Measurements from ENCODE around the gene TRIM36.

Gene TRIM36, protein sequence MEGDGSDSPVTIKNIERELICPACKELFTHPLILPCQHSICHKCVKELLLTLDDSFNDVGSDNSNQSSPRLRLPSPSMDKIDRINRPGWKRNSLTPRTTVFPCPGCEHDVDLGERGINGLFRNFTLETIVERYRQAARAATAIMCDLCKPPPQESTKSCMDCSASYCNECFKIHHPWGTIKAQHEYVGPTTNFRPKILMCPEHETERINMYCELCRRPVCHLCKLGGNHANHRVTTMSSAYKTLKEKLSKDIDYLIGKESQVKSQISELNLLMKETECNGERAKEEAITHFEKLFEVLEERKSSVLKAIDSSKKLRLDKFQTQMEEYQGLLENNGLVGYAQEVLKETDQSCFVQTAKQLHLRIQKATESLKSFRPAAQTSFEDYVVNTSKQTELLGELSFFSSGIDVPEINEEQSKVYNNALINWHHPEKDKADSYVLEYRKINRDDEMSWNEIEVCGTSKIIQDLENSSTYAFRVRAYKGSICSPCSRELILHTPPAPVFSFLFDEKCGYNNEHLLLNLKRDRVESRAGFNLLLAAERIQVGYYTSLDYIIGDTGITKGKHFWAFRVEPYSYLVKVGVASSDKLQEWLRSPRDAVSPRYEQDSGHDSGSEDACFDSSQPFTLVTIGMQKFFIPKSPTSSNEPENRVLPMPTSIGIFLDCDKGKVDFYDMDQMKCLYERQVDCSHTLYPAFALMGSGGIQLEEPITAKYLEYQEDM

DNA sequence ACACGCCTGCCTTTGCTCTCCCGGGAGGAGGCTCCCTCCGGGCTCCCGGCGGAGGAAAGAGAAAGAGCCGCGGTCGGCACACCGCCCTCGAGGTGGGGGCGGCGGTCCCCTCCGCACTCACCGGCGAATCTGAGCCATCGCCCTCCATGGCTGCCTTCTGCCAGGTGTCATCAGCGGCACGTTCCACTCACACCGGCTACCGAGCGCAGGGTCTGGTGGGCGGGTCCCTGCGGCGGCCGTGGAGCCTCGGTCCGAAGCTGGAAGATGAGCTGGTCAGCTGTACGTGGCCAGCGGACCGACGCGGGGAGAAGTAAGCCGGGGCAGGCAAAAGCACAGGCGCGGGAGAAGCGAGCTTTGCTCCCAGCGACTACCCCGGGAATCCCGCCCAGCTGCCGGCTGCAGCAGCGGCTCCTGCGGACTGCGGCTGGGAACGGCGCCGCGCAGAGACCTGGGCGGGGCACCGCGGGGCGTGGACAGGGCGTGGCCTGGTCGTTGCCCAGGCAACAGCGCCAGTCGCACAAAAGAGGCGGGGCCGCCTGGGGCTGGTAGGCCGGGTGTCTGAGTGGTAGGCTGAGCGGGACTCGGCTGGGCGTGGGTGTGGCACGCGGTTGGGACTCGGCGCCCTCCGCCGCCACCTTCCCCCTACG is at the start of gene TRIM36:
TRIM36 (minus strand) TSS at position 422 of the 647 bp plus-strand sequence; CDS start at position 148, 274 bp downstream.
- peak; percentile 90 for DNase-seq

DNA sequence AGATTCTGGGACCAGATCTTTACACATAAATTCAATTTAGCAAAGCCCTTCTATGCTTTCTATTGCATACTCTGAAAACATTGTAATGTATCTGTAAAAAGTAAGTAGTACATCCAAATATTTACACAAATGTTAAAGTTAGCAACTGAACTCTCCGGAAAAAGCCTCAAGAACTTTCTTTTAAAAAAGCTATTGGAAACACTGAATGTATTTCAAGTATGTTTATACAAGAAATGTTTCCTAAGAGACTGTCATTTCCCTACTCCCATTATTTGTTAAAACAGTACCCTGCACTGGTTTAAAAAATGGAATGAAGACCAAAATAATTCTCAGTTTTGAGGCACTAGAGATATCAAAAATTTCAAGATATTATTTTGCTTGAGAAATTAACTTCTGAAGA is 44.8 kb upstream of the TRIM36 start:
- no peak for DNase-seq

DNA sequence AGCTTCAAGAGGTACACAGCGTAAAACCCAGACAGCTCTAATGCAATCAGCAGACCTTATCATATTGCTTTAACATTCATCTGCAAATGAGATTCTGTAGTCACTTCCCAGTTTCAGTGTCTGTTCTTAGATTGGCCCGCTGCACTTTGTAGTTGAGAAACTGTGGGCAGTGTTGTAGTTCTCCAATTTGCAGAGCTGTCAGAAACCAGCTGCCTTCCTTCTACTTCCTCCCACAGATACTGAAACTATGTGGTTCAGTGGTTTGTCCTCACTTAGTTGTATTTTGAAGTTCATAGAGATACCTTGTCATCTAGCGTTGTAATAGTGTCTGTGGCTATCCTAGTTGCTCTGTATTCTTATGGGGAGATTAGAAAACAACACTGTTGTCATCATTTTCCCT is 39.6 kb upstream of the TRIM36 start:
- DNase-seq = peak; percentile 51

DNA sequence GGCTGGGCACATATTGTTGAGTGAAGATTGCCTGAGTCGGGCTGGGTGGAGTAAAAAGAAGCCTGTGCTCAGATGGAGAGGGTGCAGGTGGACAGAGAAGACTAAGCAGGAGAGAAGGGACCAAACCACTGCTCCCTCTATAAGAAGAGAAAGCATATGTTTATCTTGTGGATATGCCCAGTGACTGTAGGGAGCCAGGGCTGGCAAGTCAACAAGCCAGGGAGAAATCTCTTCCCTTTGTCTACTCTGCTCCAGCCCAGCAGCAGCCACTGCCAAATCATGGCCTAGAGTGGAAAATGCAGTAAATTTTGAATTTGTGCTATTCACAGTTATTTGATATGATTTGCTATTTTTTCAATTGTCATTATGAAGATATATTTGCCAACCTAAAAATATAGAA is 33.2 kb upstream of the TRIM36 start:
- no peak for DNase-seq

DNA sequence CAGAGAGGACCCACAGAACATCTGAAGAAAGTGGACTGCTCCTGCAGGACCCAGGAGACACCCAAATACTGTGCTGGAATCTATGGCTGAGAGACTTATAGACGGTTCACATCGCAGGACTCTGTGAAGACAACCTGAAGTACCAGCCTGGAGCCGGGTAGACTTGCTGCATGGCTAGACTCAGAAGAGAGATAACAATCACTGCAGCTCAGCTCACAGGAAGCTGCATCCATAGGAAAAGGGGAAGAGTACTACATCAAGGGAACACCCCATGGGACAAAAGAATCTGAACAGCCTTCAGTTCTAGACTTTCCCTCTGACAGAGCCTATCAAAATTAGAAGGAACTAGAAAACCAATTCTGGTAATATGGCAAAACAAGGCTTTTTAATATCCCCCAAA is 26.5 kb upstream of the TRIM36 start:
- no peak for DNase-seq

DNA sequence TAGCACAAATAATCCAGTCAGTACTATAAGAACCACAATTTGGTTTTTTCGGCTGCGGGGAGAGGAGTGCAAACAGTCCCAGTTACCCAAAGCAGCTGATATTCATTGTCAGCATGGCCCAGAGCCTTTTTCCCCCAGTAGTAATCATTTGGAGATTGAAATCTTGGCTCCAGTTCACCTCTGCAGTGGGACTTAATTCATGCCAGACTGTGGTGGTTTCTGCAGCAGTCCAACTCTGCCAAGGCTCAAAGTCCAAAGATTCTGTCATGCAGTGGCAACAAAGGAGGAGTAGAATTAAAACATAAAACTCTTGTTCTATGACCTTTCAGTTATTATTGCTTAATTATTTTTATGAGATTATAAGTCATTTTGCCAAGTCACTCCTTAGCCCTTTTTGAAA is 25.0 kb upstream of the TRIM36 start:
- DNase-seq = no peak

DNA sequence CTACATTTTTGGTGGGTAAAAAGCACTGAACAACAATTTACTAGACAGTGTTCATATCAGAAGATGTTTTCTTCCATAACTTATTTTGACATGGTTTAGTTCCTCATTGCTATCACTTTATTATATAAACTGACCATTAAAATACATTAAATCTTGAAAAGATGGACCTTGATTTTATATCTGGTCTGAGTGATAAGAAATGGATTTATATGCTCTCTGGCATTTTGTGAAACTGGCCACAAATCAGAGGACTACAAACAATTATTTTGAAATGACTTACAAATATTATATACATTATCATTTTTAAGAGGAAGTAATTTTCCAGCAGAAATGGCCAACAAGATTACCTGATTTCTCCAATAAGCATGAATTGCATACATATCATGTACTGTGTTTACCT is 23.6 kb upstream of the TRIM36 start:
- no peak for DNase-seq

DNA sequence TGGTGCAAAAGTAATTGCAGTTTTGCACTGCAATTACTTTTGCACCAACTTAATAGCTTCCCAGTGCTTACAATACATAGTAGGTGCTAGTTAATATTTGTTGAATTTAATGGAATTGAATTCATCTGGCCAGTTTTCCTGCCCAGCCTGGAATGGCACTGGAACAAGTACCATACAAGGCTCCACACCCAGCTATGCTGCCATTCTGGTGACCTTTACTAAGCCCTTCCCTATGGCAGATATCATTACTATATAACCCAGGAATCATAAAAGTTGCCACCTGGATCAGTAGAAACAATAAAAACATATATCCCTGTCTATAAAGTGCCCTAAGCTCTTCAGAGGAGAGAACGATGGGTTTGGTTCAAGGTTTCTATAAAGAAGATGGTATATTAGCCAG is 22.4 kb upstream of the TRIM36 start:
- DNase-seq = no peak

DNA sequence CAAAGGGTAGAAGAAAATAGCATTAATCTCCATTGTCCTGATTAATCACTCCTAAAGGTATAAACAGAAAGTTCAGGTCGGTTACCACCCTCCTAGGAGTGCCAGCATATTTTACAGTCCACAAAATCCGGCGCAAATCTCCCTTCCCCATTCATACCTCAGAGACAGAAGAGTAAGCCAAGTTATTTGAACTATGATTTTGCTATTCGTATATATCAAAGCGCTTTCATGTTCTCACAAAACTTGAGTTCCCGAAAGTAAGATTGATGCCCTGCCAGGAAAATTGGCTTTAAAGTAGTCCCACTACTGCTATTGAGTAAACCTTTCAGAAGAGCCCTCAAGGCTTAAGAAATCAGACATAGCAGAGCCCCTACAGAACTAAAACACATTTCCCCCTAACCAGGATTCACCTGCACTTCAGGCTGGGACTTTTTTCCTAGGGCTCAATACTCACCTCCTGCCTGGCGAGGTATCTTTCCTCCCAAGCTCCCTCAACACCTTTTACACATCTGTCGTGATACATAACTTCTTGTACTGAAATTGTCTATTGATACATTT is 21.8 kb upstream of the TRIM36 start:
- DNase-seq = no peak

DNA sequence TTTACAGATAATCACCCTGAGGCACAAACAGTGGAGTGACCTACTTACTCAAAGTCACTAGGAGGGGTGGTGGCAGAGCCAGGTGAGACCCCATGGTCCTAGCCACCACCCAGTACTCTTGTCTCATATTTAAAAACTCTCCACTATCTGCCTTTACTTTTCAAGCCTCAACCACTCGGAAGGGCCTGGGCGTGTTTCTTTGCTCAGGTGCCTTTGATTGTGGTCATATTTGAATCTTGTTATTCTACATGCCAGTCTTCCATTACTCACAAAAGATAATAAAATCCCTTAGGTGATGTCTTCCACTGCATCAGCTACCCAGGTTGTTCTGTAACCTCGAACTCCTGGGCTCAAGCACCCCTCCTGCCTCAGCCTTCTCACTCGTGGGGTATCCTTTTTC is 20.7 kb upstream of the TRIM36 start:
- no peak for DNase-seq

DNA sequence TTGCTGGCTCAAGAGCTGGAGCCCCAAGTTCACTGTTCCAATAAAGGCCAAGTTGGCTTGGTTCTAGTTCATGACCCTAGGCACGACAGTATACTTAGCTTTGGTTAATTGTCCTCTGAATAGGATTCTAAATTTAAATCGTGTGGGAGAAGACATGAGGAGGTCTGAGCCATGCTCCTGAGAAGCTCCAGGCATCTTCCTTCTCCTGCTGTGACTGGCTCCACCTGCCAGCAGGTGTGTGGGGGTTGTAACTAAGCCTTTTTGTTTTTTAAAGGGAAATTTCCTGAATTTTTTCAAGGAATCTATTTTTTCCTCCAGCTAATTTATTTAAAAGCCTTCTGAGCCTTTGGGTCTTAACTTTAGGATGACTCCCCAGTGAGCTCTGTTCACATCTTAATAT is 20.2 kb upstream of the TRIM36 start:
- no peak for DNase-seq

DNA sequence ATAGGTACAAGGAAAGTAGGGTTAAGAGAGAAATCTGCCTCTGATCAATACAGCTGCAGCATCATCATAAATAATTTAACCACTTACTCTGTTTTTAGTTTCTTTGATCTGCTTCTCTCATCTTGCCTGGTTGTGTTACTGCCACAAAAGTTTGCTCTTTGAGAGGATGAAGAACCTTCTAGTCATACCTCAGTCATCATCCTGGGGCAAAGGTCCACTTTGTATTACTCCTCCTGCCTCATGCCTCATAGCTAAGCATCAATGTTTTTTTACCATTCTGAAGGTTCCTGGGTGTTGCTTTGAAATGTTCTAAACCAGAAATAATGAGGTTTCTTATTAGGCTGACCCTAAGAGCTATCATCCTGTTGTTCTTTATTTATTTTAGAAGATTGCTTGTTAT is 17.1 kb upstream of the TRIM36 start:
- DNase-seq = no peak

DNA sequence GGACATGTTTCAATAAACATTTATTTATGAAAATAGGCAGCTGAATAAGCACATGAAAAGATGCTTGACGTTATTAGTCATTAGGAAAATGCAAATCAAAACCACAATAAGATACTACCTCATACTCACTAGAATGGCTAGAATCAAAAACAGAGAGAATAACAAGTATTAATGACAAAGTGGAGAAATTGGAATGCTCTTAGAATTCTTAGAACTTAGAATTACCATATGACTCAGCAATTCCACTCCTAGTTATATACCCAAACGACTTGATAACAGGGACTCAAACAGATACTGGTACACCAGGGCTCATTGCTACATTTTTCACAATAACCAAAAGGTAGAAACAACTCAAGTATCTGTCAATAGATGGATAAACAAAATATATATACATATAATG is 15.1 kb upstream of the TRIM36 start:
- no peak for DNase-seq

DNA sequence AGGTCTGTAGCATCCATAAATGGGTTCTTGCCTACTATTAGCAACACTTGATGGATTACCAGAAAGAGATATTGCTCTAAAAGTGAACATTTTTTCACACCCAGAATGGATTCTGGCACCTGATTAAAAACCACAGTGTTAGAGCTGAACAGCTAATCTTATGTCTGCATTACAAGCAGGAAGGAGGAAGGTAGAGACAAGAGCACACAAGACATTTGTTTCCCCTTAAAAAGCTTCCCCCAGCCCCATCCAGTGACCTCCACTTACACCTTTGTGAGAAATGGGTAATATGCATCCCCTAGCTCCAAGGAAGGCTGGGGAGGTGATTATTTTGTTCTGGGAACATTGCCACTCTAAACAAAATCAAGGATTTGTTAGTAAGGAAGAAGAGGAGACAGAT is 12.0 kb upstream of the TRIM36 start:
- DNase-seq = no peak

DNA sequence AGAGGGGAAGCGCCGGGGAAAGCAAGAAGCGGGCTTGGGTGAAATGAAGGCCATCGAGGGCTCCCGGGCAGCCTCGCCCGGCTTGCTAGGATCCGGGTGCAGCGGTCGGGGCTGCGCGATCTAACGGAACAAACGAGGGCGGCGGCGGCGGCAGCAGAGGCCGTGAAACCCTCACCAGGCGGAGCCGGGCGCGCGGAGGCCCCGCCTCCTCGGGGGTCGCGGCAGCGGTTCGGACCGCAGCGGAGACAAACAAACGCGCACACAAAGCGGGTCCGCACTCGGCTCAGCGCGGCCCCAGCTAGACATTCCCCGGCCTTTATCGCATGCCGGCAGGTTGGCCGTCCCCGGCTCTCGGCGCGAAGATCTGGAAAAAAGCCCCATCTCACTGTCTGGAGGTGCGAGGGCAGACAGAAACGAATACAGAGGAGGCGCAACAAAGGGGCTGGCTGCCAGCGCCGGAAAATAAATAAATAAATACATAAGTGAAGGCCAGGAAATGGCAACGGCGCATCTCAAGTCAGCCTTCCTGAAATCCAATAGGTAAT is 10.5 kb upstream of the TRIM36 start:
- peak; percentile 19 for DNase-seq

DNA sequence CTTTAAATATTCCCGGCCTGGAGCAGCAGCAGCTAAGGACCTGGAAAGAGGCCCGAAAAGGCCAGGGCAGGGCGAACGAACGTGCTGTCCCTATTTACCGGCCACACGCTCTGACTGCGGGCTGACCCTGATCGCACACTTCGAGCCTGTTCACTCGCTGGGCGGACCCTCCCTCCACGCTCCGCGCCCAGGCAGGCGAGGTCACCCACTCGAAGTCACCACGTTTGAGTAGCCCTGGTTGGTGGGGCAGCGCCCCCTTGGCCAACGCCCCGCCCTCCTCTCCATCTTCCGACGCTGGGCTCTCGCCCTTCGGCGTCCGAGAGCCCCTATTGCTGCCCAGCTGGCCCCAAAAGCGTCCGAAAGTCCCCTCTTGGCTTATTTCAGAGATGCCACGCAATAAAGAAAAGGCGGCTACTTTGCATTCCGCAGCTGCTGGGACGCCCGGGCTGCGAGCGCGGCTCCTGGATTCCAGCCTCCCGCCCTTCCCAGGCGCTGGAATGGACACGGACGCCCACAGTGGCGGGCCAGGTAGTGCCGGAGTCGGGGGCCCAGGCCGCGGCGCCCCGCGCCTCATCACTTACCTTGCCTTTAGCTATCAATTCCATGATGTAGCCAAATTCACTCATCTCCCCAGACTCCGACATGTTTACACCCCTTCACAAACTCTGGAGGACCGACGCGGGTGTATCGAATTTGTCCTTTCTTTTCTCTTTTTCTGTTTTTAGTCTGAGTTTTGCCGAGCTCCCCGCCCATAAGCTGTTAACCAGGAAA is 9.9 kb upstream of the TRIM36 start:
- no peak for DNase-seq

DNA sequence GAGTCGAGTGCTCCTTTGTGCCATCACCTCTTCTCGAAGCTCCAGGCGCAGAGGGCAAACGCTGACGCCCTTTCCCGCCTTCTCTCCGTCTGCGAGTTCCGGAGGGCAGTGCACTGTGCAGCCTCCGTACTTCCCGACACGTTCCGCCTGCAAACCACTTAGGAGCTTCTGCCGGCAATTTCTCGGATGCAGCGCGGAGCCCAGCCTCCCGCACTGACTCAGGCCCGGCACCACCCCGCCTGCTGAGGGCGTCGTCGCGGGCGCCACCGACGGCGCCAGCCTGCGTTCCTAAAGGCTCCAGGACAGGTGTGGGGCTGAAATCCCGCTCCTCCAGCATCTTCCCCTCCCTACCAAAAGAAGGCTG is 9.3 kb upstream of the TRIM36 start:
- DNase-seq = peak; percentile 1

DNA sequence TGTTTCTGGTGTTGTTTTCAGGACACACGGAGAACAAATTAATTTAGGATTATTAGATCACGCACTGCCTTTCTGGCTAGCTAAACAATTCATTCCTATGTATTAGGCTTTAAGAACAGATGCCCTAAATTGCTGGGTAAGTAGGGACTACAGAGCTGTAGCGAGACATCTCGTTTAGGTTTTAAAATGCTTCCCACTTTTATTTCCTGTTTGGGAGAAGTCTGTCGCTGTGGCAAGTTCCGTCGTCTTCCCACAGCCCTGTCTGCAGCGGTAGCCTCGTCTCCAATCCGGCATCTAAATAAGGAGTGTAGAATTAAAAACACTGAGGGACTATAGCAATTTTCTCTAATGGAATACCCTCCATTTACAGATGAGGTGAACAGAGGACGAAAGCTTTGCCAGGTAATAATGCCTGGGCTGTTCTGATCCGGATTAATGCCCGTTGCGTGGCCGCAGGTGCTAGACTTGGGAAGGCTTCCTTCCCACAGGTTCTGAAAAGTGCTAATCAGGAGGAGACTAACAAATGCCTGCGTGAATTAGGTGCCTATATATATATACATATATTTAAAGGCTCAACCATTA is 1.3 kb upstream of the TRIM36 start:
- peak; percentile 0 for DNase-seq

DNA sequence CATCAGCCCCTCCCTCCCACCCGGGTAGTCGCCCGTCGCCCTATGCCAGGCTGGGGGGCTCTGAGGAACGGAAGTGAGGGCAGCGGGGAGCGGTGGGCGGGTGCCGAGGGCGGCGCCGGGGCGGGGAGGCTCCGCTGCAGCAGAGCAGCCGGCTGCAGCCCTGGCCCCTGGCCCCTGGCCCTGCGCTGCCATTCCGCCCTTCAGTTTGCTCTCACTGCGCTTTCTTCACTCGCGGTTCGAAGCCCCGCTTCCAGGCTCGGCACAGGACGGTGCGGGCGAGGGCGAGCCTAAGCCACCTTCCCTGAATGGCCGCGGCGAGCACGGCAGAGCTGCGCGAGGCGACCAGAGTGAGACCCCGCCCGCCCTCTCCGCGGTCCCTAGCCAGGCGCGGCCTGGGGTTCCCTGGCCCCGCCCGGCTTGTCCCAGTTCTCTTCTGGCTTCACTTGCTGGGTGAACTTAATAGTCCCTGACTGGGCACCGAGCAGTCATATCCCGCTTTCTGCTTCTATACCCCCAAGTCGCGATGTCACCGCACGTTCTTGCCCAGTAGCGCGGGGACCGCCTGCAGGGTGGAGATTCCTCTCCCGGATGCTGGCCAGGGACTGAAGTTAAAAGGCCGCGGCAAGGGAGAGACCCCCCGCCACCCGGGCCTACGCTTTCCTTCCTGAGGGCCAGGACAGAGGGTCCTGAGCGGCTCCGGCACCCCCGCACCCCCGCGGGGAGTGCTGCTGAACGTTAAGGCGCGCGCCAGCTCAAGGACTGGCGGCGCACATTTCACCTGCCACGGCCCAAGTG is 623 bp upstream of the TRIM36 start:
- DNase-seq = no peak

DNA sequence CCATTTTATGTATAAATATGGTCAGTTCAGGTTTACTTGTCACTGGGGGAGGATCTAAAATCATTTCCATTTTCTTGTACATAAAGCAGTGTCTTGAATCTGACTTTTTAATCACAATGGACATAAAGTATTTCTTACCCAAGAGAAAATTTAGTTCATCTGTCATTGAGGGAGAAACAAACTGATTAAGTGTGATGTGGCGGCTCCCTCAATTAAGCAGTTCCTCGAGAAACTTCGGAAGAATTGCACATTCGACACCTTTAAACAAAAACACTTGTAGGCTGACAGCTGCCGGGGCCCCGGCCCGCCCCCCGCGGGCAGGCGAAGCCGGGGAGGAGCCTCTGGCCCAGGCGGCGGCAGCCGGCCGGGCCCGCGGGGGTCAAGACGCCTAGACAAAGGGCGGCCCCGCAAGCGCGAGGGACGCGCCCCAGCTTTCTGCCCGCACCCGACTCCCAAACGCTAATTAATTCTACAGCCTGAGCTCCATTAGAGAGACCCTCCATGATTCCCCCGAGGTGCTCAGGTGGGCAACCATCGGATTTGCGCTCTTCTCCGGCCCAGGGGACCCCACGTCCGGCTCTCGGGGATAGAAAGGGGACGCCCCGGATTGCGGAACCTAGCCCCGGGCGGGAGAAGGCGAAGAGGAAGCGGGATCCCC is 750 bp downstream of the TRIM36 start:
- DNase-seq = no peak

All from CD4-positive, alpha-beta T cell treated with Interleukin-12 subunit alpha and Interleukin-12 subunit beta, for 1 hour (primary cell).